ENCODE data around the gene ACACA. TPM values are rescaled to one million over a fixed set of nuclear protein-coding genes. Genes with fewer than 3 reads are reported as not detected.

Gene ACACA
- total RNA-seq, 4 donors from 2014 or later = 28.7 to 72.7 (median 42.2) TPM

DNA sequence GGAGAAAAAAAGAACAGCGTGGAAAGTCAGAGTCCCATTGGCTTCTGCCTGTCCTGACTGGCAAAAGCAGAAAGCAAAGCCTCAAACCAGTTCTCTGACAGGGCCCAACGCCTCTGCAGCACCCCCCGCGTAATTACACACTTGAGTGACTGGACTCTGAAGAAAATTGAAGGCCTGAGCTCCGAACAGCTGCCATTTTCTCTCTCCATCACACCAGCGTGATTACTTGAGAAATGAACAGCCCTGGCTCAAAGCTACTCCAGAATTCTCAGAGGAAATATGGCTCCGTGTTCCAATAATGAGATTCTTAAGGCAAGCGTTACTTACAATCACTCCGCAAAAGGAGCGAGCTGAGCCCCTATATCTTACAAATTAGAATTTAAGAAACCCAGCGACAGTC, 173.6 kb downstream of the ACACA start:
- no peak for ATAC-seq (ENCODE audit: low FRiP score)
- DNase-seq (ENCODE audit: low spot score) = no peak
- TF ChIP-seq, protein P1, sequence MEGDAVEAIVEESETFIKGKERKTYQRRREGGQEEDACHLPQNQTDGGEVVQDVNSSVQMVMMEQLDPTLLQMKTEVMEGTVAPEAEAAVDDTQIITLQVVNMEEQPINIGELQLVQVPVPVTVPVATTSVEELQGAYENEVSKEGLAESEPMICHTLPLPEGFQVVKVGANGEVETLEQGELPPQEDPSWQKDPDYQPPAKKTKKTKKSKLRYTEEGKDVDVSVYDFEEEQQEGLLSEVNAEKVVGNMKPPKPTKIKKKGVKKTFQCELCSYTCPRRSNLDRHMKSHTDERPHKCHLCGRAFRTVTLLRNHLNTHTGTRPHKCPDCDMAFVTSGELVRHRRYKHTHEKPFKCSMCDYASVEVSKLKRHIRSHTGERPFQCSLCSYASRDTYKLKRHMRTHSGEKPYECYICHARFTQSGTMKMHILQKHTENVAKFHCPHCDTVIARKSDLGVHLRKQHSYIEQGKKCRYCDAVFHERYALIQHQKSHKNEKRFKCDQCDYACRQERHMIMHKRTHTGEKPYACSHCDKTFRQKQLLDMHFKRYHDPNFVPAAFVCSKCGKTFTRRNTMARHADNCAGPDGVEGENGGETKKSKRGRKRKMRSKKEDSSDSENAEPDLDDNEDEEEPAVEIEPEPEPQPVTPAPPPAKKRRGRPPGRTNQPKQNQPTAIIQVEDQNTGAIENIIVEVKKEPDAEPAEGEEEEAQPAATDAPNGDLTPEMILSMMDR (IDR thresholded peaks at IDR 0.05) = no peak

DNA sequence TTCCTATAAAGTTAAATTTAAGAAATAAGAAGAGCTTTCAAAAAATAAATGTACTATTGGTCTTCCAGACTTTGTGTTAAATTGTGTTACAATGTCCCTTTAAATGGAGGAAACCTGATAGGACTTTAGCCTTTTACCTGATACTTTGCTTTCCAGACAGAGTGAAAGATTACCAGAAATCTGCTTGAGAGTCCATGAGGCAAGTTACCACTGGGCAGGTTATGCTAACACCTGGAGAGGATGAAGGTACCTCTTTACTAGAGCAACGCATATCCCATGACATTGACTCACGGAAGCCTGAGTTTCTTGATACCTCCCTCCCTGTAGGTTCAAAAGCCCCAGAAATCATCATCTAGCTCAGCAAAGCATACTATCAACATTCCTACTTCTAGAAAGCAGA, 174.7 kb downstream of the ACACA start:
- DNase-seq (ENCODE audit: low spot score) (no peak), ATAC-seq (ENCODE audit: low FRiP score) (no peak)
- TF ChIP-seq, protein P1 (IDR thresholded peaks at IDR 0.05) = no peak

DNA sequence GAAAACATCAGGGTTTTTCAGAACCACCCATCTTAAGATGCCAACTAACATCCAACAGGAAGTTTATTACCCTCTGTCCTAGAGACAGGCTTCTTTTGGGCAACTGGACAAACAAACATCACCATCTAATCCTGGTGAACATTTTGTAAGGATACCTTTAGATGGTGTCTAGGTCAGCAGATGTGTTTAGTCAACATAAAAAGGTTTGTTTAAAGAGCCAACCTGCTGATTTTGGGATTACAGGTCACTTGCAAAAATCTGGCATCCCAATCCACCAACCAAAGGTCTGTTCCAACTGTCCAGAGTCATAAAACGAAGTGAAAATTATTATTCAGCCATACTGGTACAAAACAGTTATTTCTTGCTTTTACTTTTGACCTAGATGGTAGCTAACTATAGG, 176.0 kb downstream of the ACACA start:
- DNase-seq (ENCODE audit: low spot score) (no peak), ATAC-seq (ENCODE audit: low FRiP score) (no peak)

DNA sequence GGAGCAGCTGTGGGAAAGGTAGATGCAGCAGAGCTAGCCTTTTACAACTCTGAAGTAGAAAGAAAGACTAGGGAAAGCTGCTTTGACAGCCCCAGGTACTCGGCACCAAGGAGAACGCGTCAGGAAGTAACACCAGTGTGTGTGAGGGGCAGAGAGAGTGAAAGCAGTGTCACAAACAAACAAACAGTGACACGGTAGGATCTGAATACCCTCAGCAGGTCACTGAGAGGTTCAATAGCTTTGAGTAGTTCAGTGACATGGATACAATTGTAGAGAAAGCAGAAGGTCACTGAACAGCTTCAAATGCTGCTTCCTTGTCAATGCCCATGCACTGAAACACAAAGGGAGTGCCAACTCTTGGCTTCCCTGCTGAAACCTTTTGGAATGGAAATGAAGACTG, 181.2 kb downstream of the ACACA start:
- ATAC-seq (ENCODE audit: low FRiP score) (no peak), DNase-seq (ENCODE audit: low spot score) (no peak)
- TF ChIP-seq, protein P1 (IDR thresholded peaks at IDR 0.05) = no peak

More for the DNA sequence above, 176.0 kb downstream of the ACACA start:
- TF ChIP-seq, protein P1 (IDR thresholded peaks at IDR 0.05) = no peak

DNA sequence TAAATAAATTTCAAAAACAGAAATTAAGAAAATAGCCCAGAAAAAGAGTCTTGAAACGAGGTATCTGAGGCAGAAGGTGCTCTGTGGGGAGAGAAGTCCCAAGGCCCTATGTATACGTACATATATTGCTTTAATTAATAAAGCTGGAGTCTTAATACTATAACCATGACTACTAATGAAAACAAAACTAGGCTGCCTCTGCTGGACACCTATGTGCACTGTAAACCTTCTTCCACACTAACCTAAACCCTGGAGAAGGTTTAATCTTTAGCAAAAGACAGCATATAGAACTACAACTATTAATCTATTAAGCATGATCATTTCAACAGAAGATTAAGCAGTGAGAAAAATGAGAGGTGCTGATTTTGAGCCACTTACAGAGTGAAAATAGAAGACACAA, 184.8 kb downstream of the ACACA start:
- ATAC-seq (ENCODE audit: low FRiP score) = no peak
- TF ChIP-seq, protein P1 (IDR thresholded peaks at IDR 0.05) = no peak
- no peak for DNase-seq (ENCODE audit: low spot score)

DNA sequence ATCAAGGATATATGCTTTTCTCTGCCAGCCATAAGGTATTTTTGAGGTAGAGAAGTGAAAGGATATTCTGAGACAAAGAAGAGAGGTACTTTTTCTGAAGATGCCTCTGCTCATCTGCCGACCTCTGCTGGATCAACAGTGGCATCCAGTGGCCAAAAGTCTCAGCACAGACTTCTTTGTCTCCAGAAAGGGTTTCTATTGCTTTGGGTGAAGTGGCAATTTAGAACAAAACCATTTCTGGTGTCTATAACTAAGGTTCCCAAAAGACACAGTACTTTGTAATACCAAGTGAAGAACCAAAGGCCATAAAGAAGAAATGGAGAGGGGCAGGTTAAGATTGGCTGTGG, 186.1 kb downstream of the ACACA start:
- TF ChIP-seq, protein P1 (IDR thresholded peaks at IDR 0.05) = no peak
- DNase-seq (ENCODE audit: low spot score) = no peak
- no peak for ATAC-seq (ENCODE audit: low FRiP score)

DNA sequence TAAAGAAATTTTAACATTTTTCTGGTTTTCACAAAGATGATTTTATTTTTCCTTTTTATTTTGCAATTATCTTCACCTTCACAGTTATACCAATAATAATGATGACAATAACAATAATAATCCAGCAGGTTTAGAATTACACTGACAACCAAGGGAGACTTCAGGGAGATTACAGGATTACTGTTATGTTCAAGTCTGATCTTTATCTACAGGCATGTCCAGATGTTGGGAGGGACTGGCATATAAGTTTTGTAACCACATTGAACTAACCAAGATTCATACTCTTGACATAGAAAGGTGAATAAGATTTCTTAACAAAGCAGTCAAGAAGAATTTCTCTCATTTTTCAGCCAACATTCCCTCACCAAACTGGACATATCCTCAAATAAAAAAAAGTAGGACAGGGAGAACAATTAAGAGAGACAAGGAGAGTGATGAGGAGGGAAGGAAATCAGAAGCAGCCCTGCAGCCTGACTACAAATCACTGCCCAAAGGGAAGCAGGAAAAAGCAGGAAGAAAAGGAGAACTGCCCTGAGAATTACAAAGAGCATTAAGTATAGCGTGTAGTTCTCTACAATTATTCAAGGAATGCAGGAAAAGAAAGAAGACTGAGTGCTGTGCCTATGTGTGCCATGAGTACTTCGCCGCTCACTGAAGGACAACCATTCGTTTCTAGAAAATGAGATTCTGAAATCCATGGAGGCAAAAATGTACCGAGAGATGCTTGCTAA, 186.6 kb downstream of the ACACA start:
- DNase-seq (ENCODE audit: low spot score) (no peak), ATAC-seq (ENCODE audit: low FRiP score) (no peak)
- TF ChIP-seq, protein P1 (IDR thresholded peaks at IDR 0.05) = no peak
